HFF-Myc (cell line): ENCODE results near the gene SEPSECS.

Experiments
- DNase-seq: peaks from one replicate; pipeline ENCODE4 v3.0.0-alpha.2; 2011; ENCODE audit warnings: low read depth; ENCODE audit errors: extremely low read depth
- H3K4me3 ChIP-seq: replicated peaks from 2 replicates; pipeline ENCODE4 v1.5.1; 2011; ENCODE audit warnings: low read depth, mild to moderate bottlenecking, control low read depth, low read length
- TF ChIP-seq, protein P1 (sequence below): IDR thresholded peaks from 2 replicates; pipeline ENCODE4 v1.5.1; 2012; ENCODE audit warnings: mild to moderate bottlenecking, low read depth, low read length, control low read depth; ENCODE audit errors: missing control alignments

SEPSECS gene

DNA sequence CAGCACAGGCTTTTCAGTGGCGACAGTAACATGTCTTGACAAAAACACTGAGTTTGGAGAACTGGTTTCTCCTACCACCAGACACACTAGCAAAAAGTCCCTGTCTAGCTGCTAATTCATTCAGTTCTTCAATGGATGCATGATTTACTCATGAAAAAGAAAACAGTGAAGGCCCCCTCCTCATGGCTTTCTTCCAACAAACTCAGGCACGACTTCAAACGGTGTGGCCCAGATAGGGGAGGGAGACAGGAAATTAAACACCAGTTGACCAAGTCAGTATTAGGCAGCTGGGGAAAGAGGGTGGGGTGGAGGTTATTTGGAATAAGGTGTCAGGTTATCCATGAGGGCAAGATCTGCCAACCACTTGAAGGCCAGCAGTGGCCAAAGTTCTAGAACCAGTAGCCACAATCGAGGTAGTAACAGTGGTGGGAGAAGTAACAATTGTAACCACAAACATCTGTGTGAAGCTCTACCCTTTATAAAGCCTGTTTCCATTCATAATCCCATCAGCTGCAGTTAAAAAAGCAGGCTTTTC, 60.2 kb downstream of the SEPSECS start:
- TF ChIP-seq, protein P1, sequence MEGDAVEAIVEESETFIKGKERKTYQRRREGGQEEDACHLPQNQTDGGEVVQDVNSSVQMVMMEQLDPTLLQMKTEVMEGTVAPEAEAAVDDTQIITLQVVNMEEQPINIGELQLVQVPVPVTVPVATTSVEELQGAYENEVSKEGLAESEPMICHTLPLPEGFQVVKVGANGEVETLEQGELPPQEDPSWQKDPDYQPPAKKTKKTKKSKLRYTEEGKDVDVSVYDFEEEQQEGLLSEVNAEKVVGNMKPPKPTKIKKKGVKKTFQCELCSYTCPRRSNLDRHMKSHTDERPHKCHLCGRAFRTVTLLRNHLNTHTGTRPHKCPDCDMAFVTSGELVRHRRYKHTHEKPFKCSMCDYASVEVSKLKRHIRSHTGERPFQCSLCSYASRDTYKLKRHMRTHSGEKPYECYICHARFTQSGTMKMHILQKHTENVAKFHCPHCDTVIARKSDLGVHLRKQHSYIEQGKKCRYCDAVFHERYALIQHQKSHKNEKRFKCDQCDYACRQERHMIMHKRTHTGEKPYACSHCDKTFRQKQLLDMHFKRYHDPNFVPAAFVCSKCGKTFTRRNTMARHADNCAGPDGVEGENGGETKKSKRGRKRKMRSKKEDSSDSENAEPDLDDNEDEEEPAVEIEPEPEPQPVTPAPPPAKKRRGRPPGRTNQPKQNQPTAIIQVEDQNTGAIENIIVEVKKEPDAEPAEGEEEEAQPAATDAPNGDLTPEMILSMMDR, result no peak
- H3K4me3 ChIP-seq, result no peak overlapping the region
- DNase-seq, result no peak

DNA sequence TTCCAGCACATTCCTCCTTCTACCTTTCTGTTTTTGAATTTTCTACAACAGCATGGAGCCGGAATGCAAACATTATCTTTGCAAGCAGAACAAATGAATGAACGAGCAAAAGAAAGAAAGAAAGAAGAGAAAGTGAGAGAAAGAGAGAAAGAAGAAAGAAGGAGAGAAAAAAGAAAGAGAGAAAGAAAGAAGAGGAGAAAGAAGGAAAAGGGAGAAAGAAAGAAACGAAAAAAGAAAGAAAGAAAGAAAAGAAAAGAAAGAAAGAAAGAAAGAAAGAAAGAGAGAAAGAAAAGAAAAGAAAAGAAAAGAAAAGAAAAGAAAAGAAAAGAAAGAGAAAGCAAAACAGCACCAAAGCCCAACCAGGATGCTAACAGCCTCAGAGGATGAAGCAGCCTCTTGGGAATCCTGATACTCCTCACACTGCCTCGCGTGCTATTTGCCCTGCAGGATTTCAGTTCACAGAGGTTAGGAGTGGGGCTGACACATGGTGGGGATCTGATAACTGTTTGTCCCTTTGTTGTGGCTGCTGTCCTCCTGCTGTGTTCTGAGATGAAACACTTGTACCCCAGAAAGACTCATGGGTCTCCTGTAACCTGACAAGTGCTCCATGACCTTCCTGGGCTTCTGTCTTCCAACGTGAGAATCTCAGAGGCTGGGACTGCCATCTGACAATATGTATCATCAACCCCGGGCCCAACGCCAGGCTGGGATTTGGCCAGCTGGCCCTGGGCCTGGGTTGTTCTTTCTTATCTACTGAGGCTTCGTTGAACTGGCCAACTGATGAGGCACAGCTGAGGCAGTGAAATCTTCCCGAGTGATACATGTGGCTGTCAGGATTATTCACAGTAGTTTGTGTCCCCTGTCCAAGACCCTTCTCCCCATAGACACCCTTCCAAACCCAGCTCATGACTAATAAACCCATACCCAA, 61.0 kb downstream of the SEPSECS start:
- TF ChIP-seq, protein P1, result no peak
- DNase-seq, result no peak
- no peak overlapping the region for H3K4me3 ChIP-seq

DNA sequence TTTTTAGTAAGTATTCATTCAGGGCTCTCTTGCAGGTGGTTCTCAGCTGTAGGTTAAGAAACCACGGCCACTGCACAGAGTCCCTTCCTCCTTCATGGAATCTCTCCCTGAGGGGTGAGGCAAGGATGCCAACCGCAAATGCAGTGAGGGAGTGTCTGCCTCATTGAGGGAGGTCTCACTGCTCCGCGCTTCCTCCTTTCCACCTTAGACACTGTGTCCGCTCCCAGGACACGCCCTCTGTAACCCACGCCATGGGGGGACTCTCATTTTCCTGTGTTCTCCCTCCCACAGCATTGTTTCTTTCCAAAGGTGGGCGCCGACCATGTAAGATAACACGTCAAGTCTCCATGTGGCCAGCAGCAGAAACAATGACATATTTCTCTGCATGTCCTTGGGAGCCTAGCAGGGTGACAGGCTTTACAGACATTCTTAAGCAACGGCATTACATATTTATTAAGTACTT, 63.2 kb downstream of the SEPSECS start:
- DNase-seq, result no peak
- TF ChIP-seq, protein P1, result no peak
- no peak overlapping the region for H3K4me3 ChIP-seq

DNA sequence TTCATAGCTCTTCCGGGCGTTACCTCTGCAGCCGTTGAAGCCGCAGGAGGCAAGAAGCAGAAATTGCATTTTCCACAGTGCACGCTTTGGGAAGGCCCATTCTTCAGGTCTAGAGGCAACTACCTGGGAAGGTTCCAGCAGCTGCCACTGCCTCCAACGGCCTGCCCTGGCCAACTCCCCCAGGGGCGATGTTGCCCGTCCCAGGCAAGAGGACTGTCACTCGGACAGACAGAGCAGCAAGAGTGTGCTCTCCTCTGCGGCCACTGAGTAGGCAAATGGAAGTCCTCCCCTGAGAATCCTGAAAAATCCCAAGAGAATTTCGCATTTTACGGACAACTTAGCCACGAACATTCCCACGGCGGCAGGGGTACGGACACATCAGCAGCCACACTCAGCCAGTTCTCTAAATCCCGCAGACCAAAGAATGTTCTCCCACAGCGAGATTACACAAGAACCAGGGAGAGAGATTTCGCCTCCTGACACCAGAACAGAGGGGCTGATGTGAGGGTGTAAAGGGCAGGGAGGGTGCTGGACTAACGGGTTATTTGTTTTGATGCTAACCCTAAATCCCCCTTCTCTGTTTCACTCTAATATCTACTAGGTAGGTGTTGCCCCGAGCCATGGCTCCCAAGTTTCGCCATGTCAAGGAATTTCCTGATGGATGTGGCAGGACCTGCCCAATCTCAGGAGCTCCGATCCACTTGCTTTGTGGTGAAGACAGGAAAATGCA, 63.8 kb downstream of the SEPSECS start:
- DNase-seq, result no peak
- TF ChIP-seq, protein P1, result no peak
- H3K4me3 ChIP-seq, result no peak overlapping the region

DNA sequence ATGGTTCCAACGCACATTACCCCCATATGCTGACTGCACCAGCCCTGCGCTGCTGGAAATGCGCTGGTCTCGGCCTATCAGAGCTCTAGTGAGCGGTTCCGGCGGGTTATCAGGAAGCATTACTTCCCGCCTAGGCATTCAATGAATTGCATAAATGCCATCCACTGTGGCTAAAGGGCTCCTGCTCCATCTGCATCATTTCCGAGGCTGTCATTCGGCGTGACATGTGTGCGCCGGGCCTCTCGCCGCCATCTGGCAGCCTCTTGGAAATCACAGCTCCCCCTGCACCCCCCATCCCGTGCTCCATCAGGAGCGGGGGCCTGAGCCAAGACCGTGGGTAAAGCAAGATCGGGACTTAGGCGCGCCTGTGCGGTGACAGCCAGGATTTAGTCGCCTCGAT, 64.4 kb downstream of the SEPSECS start:
- H3K4me3 ChIP-seq, result no peak overlapping the region
- DNase-seq, result no peak
- TF ChIP-seq, protein P1, result no peak

DNA sequence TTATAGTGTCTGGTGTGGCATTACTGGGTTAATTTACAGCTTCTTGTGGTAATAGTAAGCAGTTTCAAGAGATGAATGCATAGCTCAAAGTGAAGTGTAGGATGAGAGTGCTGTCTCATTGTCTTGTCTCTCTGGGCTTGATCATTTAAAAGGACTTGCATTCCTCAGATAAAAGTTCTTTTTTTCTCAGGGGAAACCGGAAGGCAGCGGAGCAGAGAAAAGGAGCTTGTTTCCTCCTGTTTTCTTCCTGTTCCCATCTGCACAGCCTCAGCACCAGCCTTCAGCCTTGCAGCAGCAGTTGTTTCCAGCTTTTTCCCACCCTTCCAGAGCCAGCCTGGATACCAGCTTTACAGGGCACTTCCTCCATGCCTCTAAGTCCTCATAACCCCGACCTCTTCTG, 68.1 kb downstream of the SEPSECS start:
- TF ChIP-seq, protein P1, result no peak
- DNase-seq, result no peak
- H3K4me3 ChIP-seq, result no peak overlapping the region
